K562 (cell line): ENCODE data around the gene SH3BGRL3. TPM values are rescaled to one million over a fixed set of nuclear protein-coding genes. Genes with fewer than 3 reads are reported as not detected.

Experiments used
- BHLHE40 ChIP-seq: IDR thresholded peaks from 2 replicates; pipeline ENCODE4 v1.6.1; 2011; ENCODE audit warnings: low read length, improper control_type of control experiment
- CLOCK ChIP-seq: fragments of 250-450 bp; sonication (Bioruptor Pico); IDR thresholded peaks from 2 replicates; pipeline ENCODE4 v1.4.0; 2020; ENCODE audit warnings: mild to moderate bottlenecking, moderate library complexity, borderline replicate concordance
- CTCFL ChIP-seq: IDR thresholded peaks from 2 replicates; pipeline ENCODE4 v1.6.1; 2011; ENCODE audit warnings: borderline replicate concordance, low read depth, mild to moderate bottlenecking, moderate library complexity, low read length; ENCODE audit not compliant: insufficient read depth, poor library complexity, severe bottlenecking
- KAT8 ChIP-seq: fragments of 450-650 bp; IDR thresholded peaks from 2 replicates; pipeline ENCODE4 v1.6.1; 2016; ENCODE audit warnings: low read depth, mild to moderate bottlenecking
- PCBP1 ChIP-seq: fragments of 200-400 bp; formaldehyde crosslinking; IDR thresholded peaks from 2 replicates; pipeline ENCODE4 v1.6.1; 2018; ENCODE audit warnings: mild to moderate bottlenecking, low read depth, low read length; ENCODE audit not compliant: poor library complexity, severe bottlenecking
- PML ChIP-seq: IDR thresholded peaks from 2 replicates; pipeline ENCODE4 v1.6.1; 2012; ENCODE audit warnings: low read length, inconsistent platforms
- ZBTB7A ChIP-seq: IDR thresholded peaks from 2 replicates; pipeline ENCODE4 v1.6.1; 2011; ENCODE audit warnings: low read depth, mild to moderate bottlenecking, low read length, moderate library complexity, borderline replicate concordance; ENCODE audit not compliant: control insufficient read depth
- ZC3H11A ChIP-seq: IDR thresholded peaks from 2 replicates; pipeline ENCODE4 v1.6.1; 2012; ENCODE audit warnings: low read depth, low read length, improper control_type of control experiment
- ZNF134 ChIP-seq: fragments of 250-450 bp; sonication (Bioruptor Pico); conservative IDR thresholded peaks from 2 replicates; pipeline ENCODE4 v1.4.0; 2020
- ZNF3 ChIP-seq: fragments of 250-450 bp; sonication (Bioruptor Pico); IDR thresholded peaks from 2 replicates; pipeline ENCODE4 v1.5.0; 2021; ENCODE audit warnings: mild to moderate bottlenecking, moderate library complexity
- polyA plus RNA-seq, 8 experiments: library from polyadenylated mRNA; depleted of rRNA in 4 of 8; stranded (reverse) in 5 of 8; unstranded in 3 of 8; fragments of >200 nt; fragmentation: Nextera tagmentation in 2 of 8; fragmentation: Illumina TruSeq in 1 of 8; extraction: Ambion mirVana in 2 of 8; extraction: Trizol in 1 of 8; gene quantifications; 2 replicates each; pipeline versions ENCODE4 v1.2.1 to v1.2.3, GENCODE V29; 2011 to 2014; ENCODE audit warnings: inconsistent platforms in 1 of 8, missing spikeins in 1 of 8
- total RNA-seq, 7 experiments: library from RNA; depleted of rRNA in 6 of 7; stranded (reverse); fragments of >200 nt in 6 of 7; fragmentation: Illumina TruSeq in 2 of 7; extraction: Trizol in 2 of 7; gene quantifications; 2 replicates each; pipeline versions ENCODE4 v1.2.1 to v1.2.3, GENCODE V29; 2011 to 2021; ENCODE audit warnings: low replicate concordance in 1 of 7
- TF ChIP-seq, protein P1 (sequence below): fragments of 200-600 bp; sonication (generic); IDR thresholded peaks from one replicate; pipeline ENCODE4 v1.6.1; 2012; ENCODE audit warnings: mild to moderate bottlenecking, low read depth, low read length, inconsistent platforms

Gene SH3BGRL3
- total and polyA plus RNA-seq, 9 of the 15 experiments (the other 6 are each of a cell fraction or from before 2014, with no cell fraction given), result 30.3 to 140 (median 54.2) TPM

- TF ChIP-seq CTCFL, result no peak
- peak; percentile 95 for TF ChIP-seq ZBTB7A
- no peak for TF ChIP-seq ZNF3 (CRISPR knock-in tag)
- TF ChIP-seq KAT8, result no peak
- no peak for TF ChIP-seq ZC3H11A
- no peak for TF ChIP-seq CLOCK (CRISPR knock-in tag)
- TF ChIP-seq, protein P1, sequence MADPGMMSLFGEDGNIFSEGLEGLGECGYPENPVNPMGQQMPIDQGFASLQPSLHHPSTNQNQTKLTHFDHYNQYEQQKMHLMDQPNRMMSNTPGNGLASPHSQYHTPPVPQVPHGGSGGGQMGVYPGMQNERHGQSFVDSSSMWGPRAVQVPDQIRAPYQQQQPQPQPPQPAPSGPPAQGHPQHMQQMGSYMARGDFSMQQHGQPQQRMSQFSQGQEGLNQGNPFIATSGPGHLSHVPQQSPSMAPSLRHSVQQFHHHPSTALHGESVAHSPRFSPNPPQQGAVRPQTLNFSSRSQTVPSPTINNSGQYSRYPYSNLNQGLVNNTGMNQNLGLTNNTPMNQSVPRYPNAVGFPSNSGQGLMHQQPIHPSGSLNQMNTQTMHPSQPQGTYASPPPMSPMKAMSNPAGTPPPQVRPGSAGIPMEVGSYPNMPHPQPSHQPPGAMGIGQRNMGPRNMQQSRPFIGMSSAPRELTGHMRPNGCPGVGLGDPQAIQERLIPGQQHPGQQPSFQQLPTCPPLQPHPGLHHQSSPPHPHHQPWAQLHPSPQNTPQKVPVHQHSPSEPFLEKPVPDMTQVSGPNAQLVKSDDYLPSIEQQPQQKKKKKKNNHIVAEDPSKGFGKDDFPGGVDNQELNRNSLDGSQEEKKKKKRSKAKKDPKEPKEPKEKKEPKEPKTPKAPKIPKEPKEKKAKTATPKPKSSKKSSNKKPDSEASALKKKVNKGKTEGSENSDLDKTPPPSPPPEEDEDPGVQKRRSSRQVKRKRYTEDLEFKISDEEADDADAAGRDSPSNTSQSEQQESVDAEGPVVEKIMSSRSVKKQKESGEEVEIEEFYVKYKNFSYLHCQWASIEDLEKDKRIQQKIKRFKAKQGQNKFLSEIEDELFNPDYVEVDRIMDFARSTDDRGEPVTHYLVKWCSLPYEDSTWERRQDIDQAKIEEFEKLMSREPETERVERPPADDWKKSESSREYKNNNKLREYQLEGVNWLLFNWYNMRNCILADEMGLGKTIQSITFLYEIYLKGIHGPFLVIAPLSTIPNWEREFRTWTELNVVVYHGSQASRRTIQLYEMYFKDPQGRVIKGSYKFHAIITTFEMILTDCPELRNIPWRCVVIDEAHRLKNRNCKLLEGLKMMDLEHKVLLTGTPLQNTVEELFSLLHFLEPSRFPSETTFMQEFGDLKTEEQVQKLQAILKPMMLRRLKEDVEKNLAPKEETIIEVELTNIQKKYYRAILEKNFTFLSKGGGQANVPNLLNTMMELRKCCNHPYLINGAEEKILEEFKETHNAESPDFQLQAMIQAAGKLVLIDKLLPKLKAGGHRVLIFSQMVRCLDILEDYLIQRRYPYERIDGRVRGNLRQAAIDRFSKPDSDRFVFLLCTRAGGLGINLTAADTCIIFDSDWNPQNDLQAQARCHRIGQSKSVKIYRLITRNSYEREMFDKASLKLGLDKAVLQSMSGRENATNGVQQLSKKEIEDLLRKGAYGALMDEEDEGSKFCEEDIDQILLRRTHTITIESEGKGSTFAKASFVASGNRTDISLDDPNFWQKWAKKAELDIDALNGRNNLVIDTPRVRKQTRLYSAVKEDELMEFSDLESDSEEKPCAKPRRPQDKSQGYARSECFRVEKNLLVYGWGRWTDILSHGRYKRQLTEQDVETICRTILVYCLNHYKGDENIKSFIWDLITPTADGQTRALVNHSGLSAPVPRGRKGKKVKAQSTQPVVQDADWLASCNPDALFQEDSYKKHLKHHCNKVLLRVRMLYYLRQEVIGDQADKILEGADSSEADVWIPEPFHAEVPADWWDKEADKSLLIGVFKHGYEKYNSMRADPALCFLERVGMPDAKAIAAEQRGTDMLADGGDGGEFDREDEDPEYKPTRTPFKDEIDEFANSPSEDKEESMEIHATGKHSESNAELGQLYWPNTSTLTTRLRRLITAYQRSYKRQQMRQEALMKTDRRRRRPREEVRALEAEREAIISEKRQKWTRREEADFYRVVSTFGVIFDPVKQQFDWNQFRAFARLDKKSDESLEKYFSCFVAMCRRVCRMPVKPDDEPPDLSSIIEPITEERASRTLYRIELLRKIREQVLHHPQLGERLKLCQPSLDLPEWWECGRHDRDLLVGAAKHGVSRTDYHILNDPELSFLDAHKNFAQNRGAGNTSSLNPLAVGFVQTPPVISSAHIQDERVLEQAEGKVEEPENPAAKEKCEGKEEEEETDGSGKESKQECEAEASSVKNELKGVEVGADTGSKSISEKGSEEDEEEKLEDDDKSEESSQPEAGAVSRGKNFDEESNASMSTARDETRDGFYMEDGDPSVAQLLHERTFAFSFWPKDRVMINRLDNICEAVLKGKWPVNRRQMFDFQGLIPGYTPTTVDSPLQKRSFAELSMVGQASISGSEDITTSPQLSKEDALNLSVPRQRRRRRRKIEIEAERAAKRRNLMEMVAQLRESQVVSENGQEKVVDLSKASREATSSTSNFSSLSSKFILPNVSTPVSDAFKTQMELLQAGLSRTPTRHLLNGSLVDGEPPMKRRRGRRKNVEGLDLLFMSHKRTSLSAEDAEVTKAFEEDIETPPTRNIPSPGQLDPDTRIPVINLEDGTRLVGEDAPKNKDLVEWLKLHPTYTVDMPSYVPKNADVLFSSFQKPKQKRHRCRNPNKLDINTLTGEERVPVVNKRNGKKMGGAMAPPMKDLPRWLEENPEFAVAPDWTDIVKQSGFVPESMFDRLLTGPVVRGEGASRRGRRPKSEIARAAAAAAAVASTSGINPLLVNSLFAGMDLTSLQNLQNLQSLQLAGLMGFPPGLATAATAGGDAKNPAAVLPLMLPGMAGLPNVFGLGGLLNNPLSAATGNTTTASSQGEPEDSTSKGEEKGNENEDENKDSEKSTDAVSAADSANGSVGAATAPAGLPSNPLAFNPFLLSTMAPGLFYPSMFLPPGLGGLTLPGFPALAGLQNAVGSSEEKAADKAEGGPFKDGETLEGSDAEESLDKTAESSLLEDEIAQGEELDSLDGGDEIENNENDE, result no peak
- no peak for TF ChIP-seq PCBP1
- TF ChIP-seq BHLHE40, result peak; percentile 85
- TF ChIP-seq ZNF134 (CRISPR knock-in tag), result peak; percentile 20; the same call in 1 of the 2 replicates
- peak; percentile 94 for TF ChIP-seq PML
These were observed 7.3 kb downstream of the SH3BGRL3 start (continued) for GRCh38 chr1:26287033-26287711.
